ENCODE results near the gene PIK3CB. TPM values are rescaled to one million over a fixed set of nuclear protein-coding genes. Genes with fewer than 3 reads are reported as not detected.
"Not testable (repeated sequence)": the region's sequence is repeated elsewhere in the genome, so short reads cannot be mapped to it uniquely, and the experiment has no call there.

PIK3CB gene
- total and polyA plus RNA-seq, 2 experiments from 2014 or later = 14.3 to 23.0 TPM

GRCh38 chr3:138726946-138727730 lies 107.6 kb downstream of the PIK3CB start:
- TF ChIP-seq EZH2phosphoT487 (IDR thresholded peaks at IDR 0.05; ENCODE audit: low read depth, severe bottlenecking, unreplicated experiment) = no peak
- TF ChIP-seq CTCF (IDR thresholded peaks at IDR 0.05; ENCODE audit: poor library complexity) = no peak
- TF ChIP-seq EZH2 (IDR thresholded peaks at IDR 0.05; ENCODE audit: borderline replicate concordance) = no peak
- Histone ChIP-seq H3K36me3 (replicated peaks; ENCODE audit: insufficient read depth, low read depth) (no peaks in the 10 kb centered on the region), H3K4me1 (ENCODE audit: insufficient read depth) (no peaks in the 10 kb centered on the region), H3K27me3 (no peaks in the 10 kb centered on the region), H3K9me2 (replicated peaks; ENCODE audit: insufficient read depth) (no peaks in the 10 kb centered on the region), H3K9me3 (ENCODE audit: low read depth) (no peaks in the 10 kb centered on the region), H3K79me2 (no peaks in the 10 kb centered on the region), H3K4me2 (no peak overlapping the region), H4K20me1 (ENCODE audit: insufficient read depth, poor library complexity, severe bottlenecking) (no peaks in the 10 kb centered on the region), H3K4me3 (no peak overlapping the region), H2AFZ (no peak overlapping the region), H3K27ac (no peak overlapping the region)
- no peak for DNase-seq (ENCODE audit: low spot score)
- WGBS (ENCODE audit: low lambda C conversion rate, missing lambda C conversion rate) = 88% methylated on average over 5 of the region's 5 CpGs

- not testable (repeated sequence) for H3K36me3 ChIP-seq (replicated peaks; ENCODE audit: insufficient read depth, low read depth); DNase-seq (ENCODE audit: low spot score); H2AFZ ChIP-seq; H3K9me2 ChIP-seq (replicated peaks; ENCODE audit: insufficient read depth); H3K4me3 ChIP-seq; H3K79me2 ChIP-seq; H4K20me1 ChIP-seq (ENCODE audit: insufficient read depth, poor library complexity, severe bottlenecking); H3K9me3 ChIP-seq (ENCODE audit: low read depth); H3K4me2 ChIP-seq; H3K27ac ChIP-seq; H3K4me1 ChIP-seq (ENCODE audit: insufficient read depth); H3K27me3 ChIP-seq
- 77% methylated on average over 2 of the region's 2 CpGs for WGBS (ENCODE audit: low lambda C conversion rate, missing lambda C conversion rate)
Measured at GRCh38 chr3:138726042-138726441, 108.7 kb downstream of the PIK3CB start.

GRCh38 chr3:138725116-138725515 lies 109.6 kb downstream of the PIK3CB start:
- Histone ChIP-seq H3K4me1 (ENCODE audit: insufficient read depth) (no peaks in the 10 kb centered on the region), H3K4me2 (no peak overlapping the region), H4K20me1 (ENCODE audit: insufficient read depth, poor library complexity, severe bottlenecking) (no peaks in the 10 kb centered on the region), H3K4me3 (no peak overlapping the region), H2AFZ (no peak overlapping the region), H3K79me2 (no peaks in the 10 kb centered on the region), H3K9me2 (replicated peaks; ENCODE audit: insufficient read depth) (no peaks in the 10 kb centered on the region), H3K36me3 (replicated peaks; ENCODE audit: insufficient read depth, low read depth) (no peaks in the 10 kb centered on the region), H3K27me3 (no peaks in the 10 kb centered on the region), H3K27ac (no peak overlapping the region), H3K9me3 (ENCODE audit: low read depth) (no peaks in the 10 kb centered on the region)
- no peak for TF ChIP-seq EZH2 (IDR thresholded peaks at IDR 0.05; ENCODE audit: borderline replicate concordance)
- TF ChIP-seq EZH2phosphoT487 (IDR thresholded peaks at IDR 0.05; ENCODE audit: low read depth, severe bottlenecking, unreplicated experiment) = no peak
- TF ChIP-seq CTCF (IDR thresholded peaks at IDR 0.05; ENCODE audit: poor library complexity) = no peak
- no peak for DNase-seq (ENCODE audit: low spot score)
- 41% methylated on average over 2 of the region's 2 CpGs for WGBS (ENCODE audit: low lambda C conversion rate, missing lambda C conversion rate)

- Histone ChIP-seq H3K4me2 (no peak overlapping the region), H3K9me3 (ENCODE audit: low read depth) (no peaks in the 10 kb centered on the region), H3K36me3 (replicated peaks; ENCODE audit: insufficient read depth, low read depth) (no peaks in the 10 kb centered on the region), H3K4me1 (ENCODE audit: insufficient read depth) (no peaks in the 10 kb centered on the region), H3K9me2 (replicated peaks; ENCODE audit: insufficient read depth) (no peaks in the 10 kb centered on the region), H3K27ac (no peak overlapping the region), H4K20me1 (ENCODE audit: insufficient read depth, poor library complexity, severe bottlenecking) (no peaks in the 10 kb centered on the region), H3K79me2 (no peaks in the 10 kb centered on the region), H3K27me3 (no peaks in the 10 kb centered on the region), H3K4me3 (no peak overlapping the region), H2AFZ (no peak overlapping the region)
- no peak for TF ChIP-seq EZH2phosphoT487 (IDR thresholded peaks at IDR 0.05; ENCODE audit: low read depth, severe bottlenecking, unreplicated experiment)
- no peak for TF ChIP-seq CTCF (IDR thresholded peaks at IDR 0.05; ENCODE audit: poor library complexity)
- TF ChIP-seq EZH2 (IDR thresholded peaks at IDR 0.05; ENCODE audit: borderline replicate concordance) = no peak
- no peak for DNase-seq (ENCODE audit: low spot score)
- WGBS (ENCODE audit: low lambda C conversion rate, missing lambda C conversion rate) = 95% methylated on average over 6 of the region's 6 CpGs
Measured at GRCh38 chr3:138724443-138724842, 110.3 kb downstream of the PIK3CB start.

Data from hepatocyte (in vitro differentiated cells).